ENCODE data around the gene NTM.

The NTM gene

GRCh38 chr11:131457163-131457562 is 86.7 kb downstream of the NTM start:
- no peak overlapping the region for H3K4me2 ChIP-seq (ENCODE audit: low read length)
- no peaks in the 10 kb centered on the region for H3K4me1 ChIP-seq (ENCODE audit: low read length)
- no peaks in the 10 kb centered on the region for H4K20me1 ChIP-seq (ENCODE audit: insufficient read depth, low read length)
- no peaks in the 10 kb centered on the region for H3K9me3 ChIP-seq (ENCODE audit: insufficient read depth, low read length)
- no peak overlapping the region for H3K27ac ChIP-seq (ENCODE audit: low read length)
- no peak overlapping the region for H3K4me3 ChIP-seq (ENCODE audit: low read length)
- H2AFZ ChIP-seq (ENCODE audit: low read depth, low read length): no peak overlapping the region
- no peaks in the 10 kb centered on the region for H3K79me2 ChIP-seq (ENCODE audit: low read length)
- H3K36me3 ChIP-seq (replicated peaks; ENCODE audit: low read depth, low read length): no peaks in the 10 kb centered on the region
- H3K9ac ChIP-seq (ENCODE audit: low read length): no peak overlapping the region
- TF ChIP-seq CTCF (IDR thresholded peaks at IDR 0.05; ENCODE audit: low read depth, low read length): no peak
- H3K27me3 ChIP-seq (ENCODE audit: low read depth, low read length): peaks cover 28% of the 10 kb centered on the region

- TF ChIP-seq CTCF (IDR thresholded peaks at IDR 0.05; ENCODE audit: low read depth, low read length): no peak
- Histone ChIP-seq H3K4me3 (ENCODE audit: low read length) (no peak overlapping the region), H4K20me1 (ENCODE audit: insufficient read depth, low read length) (no peaks in the 10 kb centered on the region), H3K9me3 (ENCODE audit: insufficient read depth, low read length) (no peaks in the 10 kb centered on the region), H3K9ac (ENCODE audit: low read length) (no peak overlapping the region), H3K36me3 (replicated peaks; ENCODE audit: low read depth, low read length) (no peaks in the 10 kb centered on the region), H2AFZ (ENCODE audit: low read depth, low read length) (no peak overlapping the region), H3K27ac (ENCODE audit: low read length) (no peak overlapping the region), H3K79me2 (ENCODE audit: low read length) (no peaks in the 10 kb centered on the region), H3K4me1 (ENCODE audit: low read length) (no peaks in the 10 kb centered on the region), H3K27me3 (ENCODE audit: low read depth, low read length) (peaks cover 23% of the 10 kb centered on the region), H3K4me2 (ENCODE audit: low read length) (no peak overlapping the region)
Measured at GRCh38 chr11:131458421-131458820, 88.0 kb downstream of the NTM start.

GRCh38 chr11:131460931-131461330 is 90.5 kb downstream of the NTM start:
- Histone ChIP-seq H2AFZ (ENCODE audit: low read depth, low read length) (no peak overlapping the region), H3K9ac (ENCODE audit: low read length) (no peak overlapping the region), H3K36me3 (replicated peaks; ENCODE audit: low read depth, low read length) (no peaks in the 10 kb centered on the region), H3K4me3 (ENCODE audit: low read length) (no peak overlapping the region), H3K9me3 (ENCODE audit: insufficient read depth, low read length) (no peaks in the 10 kb centered on the region), H4K20me1 (ENCODE audit: insufficient read depth, low read length) (no peaks in the 10 kb centered on the region), H3K27ac (ENCODE audit: low read length) (no peak overlapping the region), H3K79me2 (ENCODE audit: low read length) (no peaks in the 10 kb centered on the region), H3K4me1 (ENCODE audit: low read length) (no peaks in the 10 kb centered on the region), H3K4me2 (ENCODE audit: low read length) (no peak overlapping the region), H3K27me3 (ENCODE audit: low read depth, low read length) (peaks cover 18% of the 10 kb centered on the region)
- TF ChIP-seq CTCF (IDR thresholded peaks at IDR 0.05; ENCODE audit: low read depth, low read length): no peak
- TF ChIP-seq EZH2phosphoT487 (IDR thresholded peaks at IDR 0.05; ENCODE audit: low read depth): no peak

- no peak overlapping the region for H2AFZ ChIP-seq (ENCODE audit: low read depth, low read length)
- H3K27me3 ChIP-seq (ENCODE audit: low read depth, low read length): peaks cover 18% of the 10 kb centered on the region
- H3K4me2 ChIP-seq (ENCODE audit: low read length): no peak overlapping the region
- TF ChIP-seq EZH2phosphoT487 (IDR thresholded peaks at IDR 0.05; ENCODE audit: low read depth): no peak
- TF ChIP-seq CTCF (IDR thresholded peaks at IDR 0.05; ENCODE audit: low read depth, low read length): no peak
- H3K9me3 ChIP-seq (ENCODE audit: insufficient read depth, low read length): no peaks in the 10 kb centered on the region
- H3K27ac ChIP-seq (ENCODE audit: low read length): no peak overlapping the region
- no peak overlapping the region for H3K9ac ChIP-seq (ENCODE audit: low read length)
- H4K20me1 ChIP-seq (ENCODE audit: insufficient read depth, low read length): no peaks in the 10 kb centered on the region
- no peaks in the 10 kb centered on the region for H3K36me3 ChIP-seq (replicated peaks; ENCODE audit: low read depth, low read length)
- no peaks in the 10 kb centered on the region for H3K79me2 ChIP-seq (ENCODE audit: low read length)
- no peaks in the 10 kb centered on the region for H3K4me1 ChIP-seq (ENCODE audit: low read length)
- no peak overlapping the region for H3K4me3 ChIP-seq (ENCODE audit: low read length)
Measured at GRCh38 chr11:131462622-131463021, 92.2 kb downstream of the NTM start.

Data from OCI-LY3 (cell line).